Stimulated activated CD4-positive, alpha-beta T cell treated with anti-CD3 and anti-CD28 coated beads, Interleukin-1b, Interleukin-23, amount 100 ng/mL, for 24 hours (primary cell): ENCODE measurements around the gene GREB1L.
"Not testable (repeated sequence)": the region's sequence is repeated elsewhere in the genome, so short reads cannot be mapped to it uniquely, and the experiment has no call there.

Experiments used
- DNase-seq, 4 experiments: peaks; one replicate each; pipeline ENCODE4 v3.0.0-alpha.2; 2020; ENCODE audit warnings: low read depth in 4 of 4, low spot score in 1 of 4

GREB1L gene

DNA sequence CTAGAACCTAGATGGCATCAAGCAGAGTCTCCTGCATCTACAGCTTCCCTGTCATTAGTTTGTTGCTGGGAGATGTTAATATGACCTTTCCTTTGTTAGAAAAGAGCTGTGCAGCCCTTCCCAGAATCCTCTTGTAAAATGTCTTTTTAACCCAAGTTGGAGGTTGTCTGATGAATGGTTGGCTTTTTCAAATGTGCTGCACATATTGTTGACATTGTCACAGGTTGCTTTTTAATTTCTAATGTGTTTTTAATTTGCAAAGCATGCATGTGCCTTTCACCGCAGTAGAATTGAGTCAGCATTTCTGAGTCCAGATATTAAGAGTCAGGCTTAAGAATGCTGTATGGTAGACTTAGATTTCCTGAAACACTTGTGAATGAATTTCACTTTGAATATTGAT, 120.8 kb downstream of the GREB1L start:
- DNase-seq = no peak

DNA sequence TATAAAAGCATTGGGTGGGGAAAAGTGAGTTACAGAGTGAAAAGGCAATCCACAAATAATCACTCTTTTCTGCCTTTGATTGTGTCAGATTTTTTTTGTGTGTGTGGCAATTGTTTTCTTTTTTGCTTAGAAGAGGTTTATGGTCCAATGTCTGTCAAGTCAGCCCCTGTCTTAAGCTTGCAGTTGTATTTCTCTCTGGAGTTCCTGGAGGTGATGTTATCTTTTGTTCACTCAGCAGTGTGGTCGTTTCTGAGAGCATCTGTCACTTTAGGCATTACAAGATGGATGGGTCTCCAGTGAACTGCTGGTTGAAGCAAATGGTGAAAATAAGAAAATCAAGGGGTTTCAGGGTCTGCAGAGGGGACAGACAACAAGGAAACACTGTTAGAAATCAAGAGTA, 121.3 kb downstream of the GREB1L start:
- no peak for DNase-seq

- DNase-seq = no peak
Measured at GRCh38 chr18:21364471-21364870, 122.4 kb downstream of the GREB1L start.

DNA sequence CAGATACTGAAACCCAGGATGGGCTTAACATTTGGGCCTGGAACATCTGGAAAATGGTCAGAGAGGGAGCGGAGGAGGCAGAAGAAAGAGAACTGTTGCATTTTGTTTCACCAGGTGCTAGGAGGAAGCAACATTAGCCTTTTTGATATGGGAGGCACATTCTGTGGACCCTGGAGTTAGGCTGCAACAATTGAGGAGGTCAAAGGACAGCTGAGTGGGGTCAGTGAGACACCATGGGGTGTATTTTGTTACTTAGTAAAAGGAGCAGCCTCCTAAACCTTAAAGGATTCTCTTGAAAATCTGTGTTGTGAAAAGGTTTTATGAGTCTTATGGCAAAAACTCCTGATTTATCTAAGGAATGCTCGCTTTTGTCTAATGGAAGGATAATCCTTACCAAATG, 124.9 kb downstream of the GREB1L start:
- no peak for DNase-seq

DNA sequence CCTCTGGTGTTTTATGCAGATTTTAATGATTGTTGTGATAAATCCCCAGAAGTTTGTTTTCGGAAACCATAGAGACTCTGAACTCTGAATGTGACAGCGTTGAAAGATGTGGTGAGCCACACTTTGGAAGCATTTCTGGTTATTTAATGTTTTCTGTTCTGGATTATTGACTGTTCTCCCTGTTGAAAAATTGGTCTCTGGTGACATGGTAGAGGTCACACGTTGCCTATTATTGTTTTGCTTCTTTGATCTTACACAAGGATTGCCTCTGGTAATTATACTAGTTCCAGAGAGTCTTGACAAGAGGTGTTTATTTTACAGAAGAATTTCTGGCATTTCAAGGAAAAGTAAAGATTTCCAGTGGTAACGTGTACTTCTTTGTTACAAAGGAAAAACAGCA, 127.1 kb downstream of the GREB1L start:
- no peak for DNase-seq

- DNase-seq = not testable (repeated sequence)
Measured at GRCh38 chr18:21369597-21369996, 127.6 kb downstream of the GREB1L start.

DNA sequence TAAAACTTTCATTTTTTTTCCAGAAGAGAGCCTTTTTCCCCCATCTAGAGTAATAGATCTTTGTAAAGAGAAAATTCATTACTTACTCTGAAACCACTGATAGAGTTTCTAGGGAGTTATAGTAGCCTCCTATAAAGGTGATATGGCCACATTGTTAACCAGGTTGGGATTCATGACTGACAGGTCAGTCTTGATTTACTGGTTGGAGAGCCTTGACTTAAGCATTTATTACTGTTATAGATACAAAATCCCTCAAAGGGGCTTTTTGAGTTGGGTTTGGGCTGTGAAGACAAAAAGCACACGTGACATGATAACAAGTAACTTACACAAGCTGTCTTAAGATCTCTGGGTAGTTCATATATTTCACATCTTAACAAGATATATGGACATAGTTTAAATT, 141.0 kb downstream of the GREB1L start:
- no peak for DNase-seq

DNA sequence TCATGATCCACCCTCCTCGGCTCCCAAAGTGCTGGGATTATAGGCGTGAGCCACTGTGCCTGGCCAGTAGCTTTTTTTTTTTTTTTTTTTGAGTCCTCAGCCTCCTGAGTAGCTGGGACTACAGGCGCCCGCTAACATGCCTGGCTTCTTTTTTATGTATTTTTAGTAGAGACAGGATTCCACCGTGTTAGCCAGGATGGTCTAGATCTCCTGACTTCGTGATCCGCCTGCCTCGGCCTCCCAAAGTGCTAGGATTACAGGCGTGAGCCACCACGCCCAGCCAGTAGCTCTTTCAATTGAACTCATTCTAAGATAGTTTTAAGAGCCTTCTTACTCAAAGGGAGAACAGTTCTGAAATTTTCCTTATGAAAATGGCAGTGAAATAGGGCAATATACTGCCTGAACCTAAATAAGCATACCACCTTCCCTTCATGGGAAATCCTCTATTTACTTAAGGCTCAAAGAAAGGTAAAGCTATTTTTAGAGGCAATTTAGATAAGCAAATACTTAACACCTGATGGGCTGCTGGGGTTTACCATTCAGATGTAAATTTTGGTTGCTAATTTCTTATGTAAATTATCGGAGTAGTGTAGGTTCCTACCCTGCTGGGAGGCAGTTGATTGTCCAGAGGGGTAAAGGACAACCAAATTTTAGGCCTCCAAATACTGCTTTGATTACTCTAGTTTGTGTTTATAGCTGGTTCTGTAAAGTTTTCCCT, 144.7 kb downstream of the GREB1L start:
- no peak for DNase-seq

DNA sequence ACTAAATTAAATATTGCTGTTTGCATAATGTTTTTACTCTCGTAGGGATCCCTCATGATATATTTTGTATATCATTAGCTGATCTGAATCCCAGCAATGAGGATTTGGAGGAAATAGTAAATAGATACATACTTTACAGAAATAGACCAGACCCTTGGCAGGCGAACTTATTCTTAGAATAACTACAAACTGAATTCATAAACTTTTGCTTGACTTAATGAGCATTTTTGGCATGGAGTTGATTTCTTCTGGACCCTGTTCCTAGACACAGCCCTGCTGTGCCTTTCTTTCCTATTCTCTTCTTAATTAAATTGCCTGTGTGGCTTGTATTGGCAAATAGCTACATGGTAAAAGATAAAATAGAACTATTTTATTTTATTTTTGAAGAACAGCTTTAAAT, 145.9 kb downstream of the GREB1L start:
- DNase-seq = no peak

DNA sequence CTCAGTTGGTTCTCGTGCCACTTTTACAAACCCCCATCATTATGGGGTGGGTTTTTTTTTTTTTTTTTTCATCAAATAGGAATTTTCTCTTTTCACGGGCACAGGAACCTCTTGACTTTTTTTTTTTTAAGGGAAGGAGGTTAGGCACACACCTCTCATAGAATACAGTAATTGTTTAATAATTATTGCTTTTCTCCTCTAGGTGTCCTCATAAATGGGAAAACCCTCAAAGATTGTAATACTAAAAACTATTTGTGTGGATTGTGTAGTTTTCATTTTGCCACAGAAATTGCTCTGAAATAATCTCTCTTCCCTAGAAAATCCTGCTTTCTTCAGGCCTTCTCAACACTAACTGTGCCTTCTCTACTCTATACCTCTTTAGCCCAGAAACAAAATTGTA, 147.3 kb downstream of the GREB1L start:
- no peak for DNase-seq

GRCh38 chr18:21389903-21390302, 147.9 kb downstream of the GREB1L start:
- no peak for DNase-seq

DNA sequence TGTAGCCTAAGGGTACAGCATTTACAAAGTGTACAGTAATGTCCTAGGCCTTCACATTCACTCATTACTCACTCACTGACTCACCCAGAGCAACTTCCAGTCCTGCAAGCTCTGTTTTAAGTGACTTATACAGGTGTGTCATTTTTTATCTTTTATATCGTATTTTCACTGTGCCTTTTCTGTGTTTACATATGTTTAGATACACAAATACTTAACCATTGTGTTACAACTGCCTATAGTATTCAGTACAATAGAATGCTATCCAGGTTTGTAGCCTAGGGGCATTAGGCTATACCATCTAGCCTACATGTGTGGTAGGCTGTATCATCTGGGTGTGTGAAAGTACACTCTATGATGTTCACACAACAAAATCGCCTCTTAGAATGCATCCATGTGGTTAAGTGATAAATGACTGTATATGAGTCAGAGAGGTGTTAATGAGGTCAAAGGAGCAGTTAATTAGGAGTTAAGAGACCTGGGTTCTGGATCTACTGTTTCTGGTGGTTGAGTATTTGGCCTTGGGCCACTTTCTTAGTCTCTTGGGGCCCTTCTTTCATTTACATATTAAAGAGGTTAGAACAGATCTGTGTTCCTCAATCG, 149.1 kb downstream of the GREB1L start:
- no peak for DNase-seq

- no peak for DNase-seq
Measured at GRCh38 chr18:21393986-21394385, 152.0 kb downstream of the GREB1L start.

- no peak for DNase-seq
Measured at GRCh38 chr18:21398121-21398520, 156.1 kb downstream of the GREB1L start.

- DNase-seq = no peak
Measured at GRCh38 chr18:21402272-21402671, 160.2 kb downstream of the GREB1L start.

DNA sequence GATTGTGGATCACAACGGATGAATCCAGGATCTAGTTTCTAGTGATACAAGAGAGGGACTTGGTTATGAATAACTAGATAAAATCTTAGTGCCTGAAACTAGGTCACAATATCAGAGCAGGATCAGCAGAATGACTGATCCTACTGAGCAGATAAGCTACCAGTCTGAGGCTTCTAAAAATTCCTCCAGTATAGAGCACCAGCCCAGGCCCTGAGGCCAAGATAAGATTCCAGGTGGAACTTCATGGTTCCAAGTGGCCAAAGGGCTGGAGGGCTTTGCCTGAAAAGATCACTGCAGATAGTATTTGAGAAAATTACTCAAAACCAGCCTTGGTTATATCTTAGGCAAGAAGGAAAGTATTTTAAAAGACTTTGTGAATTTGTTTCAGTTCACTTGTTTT, 162.4 kb downstream of the GREB1L start:
- no peak for DNase-seq

GRCh38 chr18:21406116-21406515, 164.1 kb downstream of the GREB1L start:
- DNase-seq = no peak

- no peak for DNase-seq
Measured at GRCh38 chr18:21408681-21409080, 166.6 kb downstream of the GREB1L start.

DNA sequence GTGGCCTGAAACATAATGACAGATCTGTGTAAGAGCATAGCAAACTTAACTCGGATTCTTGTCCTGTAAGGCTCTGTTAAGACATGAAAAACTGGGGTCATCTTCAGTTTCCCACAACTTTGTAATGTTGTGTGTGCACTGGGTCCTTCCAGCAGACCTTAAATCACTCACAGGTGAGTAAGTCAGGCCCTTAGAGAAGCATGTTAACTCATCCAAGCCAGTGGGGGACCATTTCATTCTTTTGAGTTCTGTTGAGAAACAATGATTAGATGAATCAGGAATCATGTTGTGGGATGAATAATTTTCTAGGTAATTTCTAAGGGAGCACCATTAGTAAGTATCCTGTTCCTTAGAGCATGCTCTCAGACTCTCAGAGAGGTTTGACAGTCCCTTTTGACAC, 191.4 kb downstream of the GREB1L start:
- no peak for DNase-seq

- no peak for DNase-seq
Measured at GRCh38 chr18:21439431-21439846, 197.4 kb downstream of the GREB1L start.

DNA sequence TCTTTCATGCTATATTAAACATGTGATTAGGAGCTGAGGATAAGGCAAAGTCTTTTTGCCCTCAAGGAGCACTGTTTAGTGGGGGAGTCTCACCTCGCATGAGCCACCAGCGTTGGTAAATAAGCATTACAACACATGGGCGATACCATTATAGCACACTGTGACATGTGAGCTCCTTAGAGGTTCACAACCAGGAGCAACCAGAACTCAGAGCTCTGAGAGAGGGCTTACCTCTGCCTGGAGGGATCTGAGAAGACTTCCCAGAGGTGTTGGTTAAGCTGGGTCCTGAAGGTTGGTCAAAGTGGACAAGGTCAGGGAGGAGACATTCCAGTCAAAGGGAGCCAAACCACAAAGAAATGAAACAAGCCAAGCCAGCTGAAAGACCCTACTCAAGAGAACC, 199.6 kb downstream of the GREB1L start:
- no peak for DNase-seq

DNA sequence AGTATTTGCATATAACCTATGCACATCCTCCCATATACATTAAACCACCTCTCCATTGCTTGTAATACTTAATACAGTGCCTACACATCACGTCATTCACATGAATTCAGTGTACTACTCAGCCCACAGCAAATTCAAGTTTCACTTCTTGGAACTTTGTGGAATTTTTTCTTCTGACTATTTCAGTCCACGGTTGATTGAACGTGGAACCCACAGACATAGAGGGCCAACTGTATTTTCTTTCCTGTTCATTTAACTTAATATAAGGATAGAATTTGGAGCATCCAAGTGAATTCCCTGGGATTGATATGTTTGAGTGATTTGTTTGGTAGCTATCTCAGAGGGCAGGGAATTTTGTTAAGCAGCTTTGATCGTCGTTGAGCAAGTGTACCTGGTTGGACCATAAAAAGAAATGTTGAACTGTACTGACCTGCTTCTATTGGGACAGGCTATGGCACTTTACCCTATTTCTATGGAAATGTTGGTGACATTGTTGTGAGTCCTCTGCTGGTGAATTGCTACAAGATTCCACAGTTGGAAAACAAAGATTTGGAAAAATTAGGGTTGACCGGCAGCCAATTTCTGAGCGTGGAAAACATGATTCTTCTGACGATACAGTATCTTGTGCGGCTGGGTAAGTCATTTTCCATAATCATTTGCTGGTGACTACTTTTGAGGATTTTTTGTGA, 201.9 kb downstream of the GREB1L start:
- no peak for DNase-seq
